IMR-90 (cell line): ENCODE measurements around the gene UST.

Source experiments
- MXI1 ChIP-seq: IDR thresholded peaks from 2 replicates; pipeline ENCODE4 v1.6.1; 2012; ENCODE audit warnings: low read depth, mild to moderate bottlenecking, low read length, moderate library complexity, borderline replicate concordance
- POLR2A ChIP-seq: IDR thresholded peaks from 2 replicates; pipeline ENCODE4 v1.6.1; 2012; ENCODE audit warnings: mild to moderate bottlenecking, low read depth, low read length
- RFX5 ChIP-seq: IDR thresholded peaks from 2 replicates; pipeline ENCODE4 v1.8.0; 2012; ENCODE audit warnings: low read depth, mild to moderate bottlenecking, low read length, moderate library complexity
- SMC3 ChIP-seq: fragments of 150-350 bp; IDR thresholded peaks from 2 replicates; pipeline ENCODE4 v1.6.1; 2016; ENCODE audit warnings: low read depth, mild to moderate bottlenecking, antibody characterized with exemption, low read length, moderate library complexity
- TF ChIP-seq, protein P1 (sequence below): conservative IDR thresholded peaks from 2 replicates; pipeline ENCODE4 v1.5.1; 2012; ENCODE audit warnings: mild to moderate bottlenecking, low read depth, low read length, improper control_type of control experiment
- TF ChIP-seq, protein P2 (sequence below): fragments of 150-350 bp; IDR thresholded peaks from 2 replicates; pipeline ENCODE4 v1.6.1; 2016; ENCODE audit warnings: low read depth, mild to moderate bottlenecking, low read length, moderate library complexity, borderline replicate concordance

- TF ChIP-seq, protein P1, sequence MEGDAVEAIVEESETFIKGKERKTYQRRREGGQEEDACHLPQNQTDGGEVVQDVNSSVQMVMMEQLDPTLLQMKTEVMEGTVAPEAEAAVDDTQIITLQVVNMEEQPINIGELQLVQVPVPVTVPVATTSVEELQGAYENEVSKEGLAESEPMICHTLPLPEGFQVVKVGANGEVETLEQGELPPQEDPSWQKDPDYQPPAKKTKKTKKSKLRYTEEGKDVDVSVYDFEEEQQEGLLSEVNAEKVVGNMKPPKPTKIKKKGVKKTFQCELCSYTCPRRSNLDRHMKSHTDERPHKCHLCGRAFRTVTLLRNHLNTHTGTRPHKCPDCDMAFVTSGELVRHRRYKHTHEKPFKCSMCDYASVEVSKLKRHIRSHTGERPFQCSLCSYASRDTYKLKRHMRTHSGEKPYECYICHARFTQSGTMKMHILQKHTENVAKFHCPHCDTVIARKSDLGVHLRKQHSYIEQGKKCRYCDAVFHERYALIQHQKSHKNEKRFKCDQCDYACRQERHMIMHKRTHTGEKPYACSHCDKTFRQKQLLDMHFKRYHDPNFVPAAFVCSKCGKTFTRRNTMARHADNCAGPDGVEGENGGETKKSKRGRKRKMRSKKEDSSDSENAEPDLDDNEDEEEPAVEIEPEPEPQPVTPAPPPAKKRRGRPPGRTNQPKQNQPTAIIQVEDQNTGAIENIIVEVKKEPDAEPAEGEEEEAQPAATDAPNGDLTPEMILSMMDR: no peak
- TF ChIP-seq RFX5 (no peak), POLR2A (no peak), SMC3 (no peak), MXI1 (no peak)
- TF ChIP-seq, protein P2, sequence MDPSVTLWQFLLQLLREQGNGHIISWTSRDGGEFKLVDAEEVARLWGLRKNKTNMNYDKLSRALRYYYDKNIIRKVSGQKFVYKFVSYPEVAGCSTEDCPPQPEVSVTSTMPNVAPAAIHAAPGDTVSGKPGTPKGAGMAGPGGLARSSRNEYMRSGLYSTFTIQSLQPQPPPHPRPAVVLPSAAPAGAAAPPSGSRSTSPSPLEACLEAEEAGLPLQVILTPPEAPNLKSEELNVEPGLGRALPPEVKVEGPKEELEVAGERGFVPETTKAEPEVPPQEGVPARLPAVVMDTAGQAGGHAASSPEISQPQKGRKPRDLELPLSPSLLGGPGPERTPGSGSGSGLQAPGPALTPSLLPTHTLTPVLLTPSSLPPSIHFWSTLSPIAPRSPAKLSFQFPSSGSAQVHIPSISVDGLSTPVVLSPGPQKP: no peak
Measured at GRCh38 chr6:148817689-148818088, 70.9 kb downstream of the UST start.
